Esophagus muscularis mucosa (tissue), 3 donors: Measurements from ENCODE around the gene FBXO45.

Experiments used
- CTCF ChIP-seq, 3 experiments: fragments of 200-600 bp in 2 of 3; fragments of 450-650 bp in 1 of 3; sonication (generic) in 2 of 3; IDR thresholded peaks; one replicate each; pipeline ENCODE4 v1.5.1; 2017 to 2019; ENCODE audit warnings: antibody characterized with exemption in 3 of 3, mild to moderate bottlenecking in 2 of 3, moderate library complexity in 1 of 3
- POLR2A ChIP-seq: fragments of 450-650 bp; IDR thresholded peaks from one replicate; pipeline ENCODE4 v1.6.1; 2017; ENCODE audit warnings: antibody characterized with exemption, moderate library complexity, mild to moderate bottlenecking, low read depth

GRCh38 chr3:196585044-196585757 lies 16.7 kb downstream of the FBXO45 start:
- TF ChIP-seq POLR2A (no peak), CTCF (IDR thresholded peaks at IDR 0.05) (no peak)
